Activated gamma-delta T cell treated with Interleukin-2 at 50 U/mL for 16 hours (primary cell): ENCODE results near the gene SLAMF9.
"Not testable (repeated sequence)": the region's sequence is repeated elsewhere in the genome, so short reads cannot be mapped to it uniquely, and the experiment has no call there.

Experiments used
- DNase-seq: peaks from one replicate; pipeline ENCODE4 v3.0.0-alpha.2; 2020

Gene SLAMF9

GRCh38 chr1:159920202-159920601 is 33.8 kb downstream of the SLAMF9 start:
- DNase-seq, result no peak

- DNase-seq, result no peak
These were observed 34.7 kb downstream of the SLAMF9 start for GRCh38 chr1:159919236-159919865.

GRCh38 chr1:159918352-159919200 is 35.5 kb downstream of the SLAMF9 start:
- no peak for DNase-seq

- no peak for DNase-seq
These were observed 36.3 kb downstream of the SLAMF9 start for GRCh38 chr1:159917533-159918351.

GRCh38 chr1:159916242-159917051 is 37.6 kb downstream of the SLAMF9 start:
- DNase-seq, result no peak

- DNase-seq, result no peak
These were observed 38.3 kb downstream of the SLAMF9 start for GRCh38 chr1:159915571-159916241.

GRCh38 chr1:159914252-159915018 is 39.6 kb downstream of the SLAMF9 start:
- no peak for DNase-seq

- no peak for DNase-seq
These were observed 40.4 kb downstream of the SLAMF9 start for GRCh38 chr1:159913451-159914192.

GRCh38 chr1:159911326-159912070 is 42.5 kb downstream of the SLAMF9 start:
- DNase-seq, result no peak

GRCh38 chr1:159908031-159908940 is 45.8 kb downstream of the SLAMF9 start:
- DNase-seq, result no peak

- no peak for DNase-seq
These were observed 47.1 kb downstream of the SLAMF9 start for GRCh38 chr1:159906960-159907359.

- DNase-seq, result not testable (repeated sequence)
These were observed 50.0 kb downstream of the SLAMF9 start for GRCh38 chr1:159904036-159904435.

- DNase-seq, result no peak
These were observed 51.5 kb downstream of the SLAMF9 start for GRCh38 chr1:159902541-159902940.
